Upper lobe of right lung (tissue), 1 donor: ENCODE data around the gene NSUN2. TPM values are rescaled to one million over a fixed set of nuclear protein-coding genes. Genes with fewer than 3 reads are reported as not detected.

Source experiments
- ATAC-seq: fragments of 200-7000 bp; cut with Tn5 transposase; one replicate; pipeline ENCODE4 v1.9.1; 2020; ENCODE audit warnings: mild to moderate bottlenecking, moderate library complexity
- DNase-seq: peaks from one replicate; pipeline ENCODE4 v3.0.0-alpha.2; 2020
- H3K27ac ChIP-seq: fragments of 200-600 bp; one replicate; pipeline ENCODE4 v1.8.0; 2022
- H3K27me3 ChIP-seq: fragments of 200-600 bp; one replicate; pipeline ENCODE4 v1.8.0; 2022; ENCODE audit warnings: mild to moderate bottlenecking
- H3K36me3 ChIP-seq: fragments of 200-600 bp; one replicate; pipeline ENCODE4 v1.8.0; 2022
- H3K4me1 ChIP-seq: fragments of 200-600 bp; one replicate; pipeline ENCODE4 v1.8.0; 2022
- H3K4me3 ChIP-seq: fragments of 200-600 bp; one replicate; pipeline ENCODE4 v1.8.0; 2022; ENCODE audit warnings: mild to moderate bottlenecking
- H3K9me3 ChIP-seq: fragments of 200-600 bp; one replicate; pipeline ENCODE4 v1.8.0; 2022
- intact Hi-C: fragments of 100-400 bp; cut with DNase I; formaldehyde crosslinking; loops from one replicate; pipeline ENCODE4 v1.11.0; 2022
- total RNA-seq: library from RNA; stranded (reverse); fragmentation: NEBNext Ultra II Directional; extraction: Animal tissue kit (Norgen Biotek cat#: 25700); gene quantifications from one replicate; pipeline ENCODE4 v1.2.1, GENCODE V29; 2021
- TF ChIP-seq, protein P1 (sequence below): fragments of 200-600 bp; IDR thresholded peaks from one replicate; pipeline ENCODE4 v1.8.0; 2022; ENCODE audit warnings: antibody characterized with exemption
- donor health status: DM: no; HTN: yes; CAD: no; lungs with severe emphysema.

The NSUN2 gene
- total RNA-seq, 1 donor from 2014 or later: 46.4 TPM

DNA sequence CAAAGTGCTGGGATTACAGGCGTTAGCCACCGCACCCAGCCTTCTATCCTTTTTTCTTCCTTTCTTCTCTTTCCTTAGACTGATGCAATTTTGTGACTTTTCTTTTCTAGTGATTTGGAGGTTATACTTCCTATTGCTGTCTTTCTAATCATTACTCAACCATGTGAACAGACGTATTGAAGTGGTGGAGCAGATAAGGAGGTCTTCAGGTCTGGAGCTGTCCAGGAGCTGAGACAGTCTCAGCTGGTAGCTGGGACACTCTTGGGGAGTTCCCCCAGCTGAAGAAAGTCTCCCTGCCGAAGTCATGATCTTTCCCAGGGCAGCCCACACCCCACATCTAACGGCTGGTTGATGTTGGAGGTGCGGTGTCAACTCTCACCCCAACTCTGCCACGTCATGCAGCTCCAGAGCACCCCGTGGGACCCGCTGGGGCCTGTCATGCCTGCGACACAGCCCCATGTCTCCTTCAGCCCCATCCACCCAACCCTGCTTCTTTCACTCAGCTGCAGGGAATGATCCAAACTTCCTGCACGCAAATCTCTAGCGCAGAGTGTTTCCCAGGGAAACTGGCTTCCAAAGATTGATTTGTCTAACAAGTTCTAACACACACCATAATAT, 41.1 kb downstream of the NSUN2 start:
- intact Hi-C loops: no loop called here
- DNase-seq: no peak
- TF ChIP-seq, protein P1, sequence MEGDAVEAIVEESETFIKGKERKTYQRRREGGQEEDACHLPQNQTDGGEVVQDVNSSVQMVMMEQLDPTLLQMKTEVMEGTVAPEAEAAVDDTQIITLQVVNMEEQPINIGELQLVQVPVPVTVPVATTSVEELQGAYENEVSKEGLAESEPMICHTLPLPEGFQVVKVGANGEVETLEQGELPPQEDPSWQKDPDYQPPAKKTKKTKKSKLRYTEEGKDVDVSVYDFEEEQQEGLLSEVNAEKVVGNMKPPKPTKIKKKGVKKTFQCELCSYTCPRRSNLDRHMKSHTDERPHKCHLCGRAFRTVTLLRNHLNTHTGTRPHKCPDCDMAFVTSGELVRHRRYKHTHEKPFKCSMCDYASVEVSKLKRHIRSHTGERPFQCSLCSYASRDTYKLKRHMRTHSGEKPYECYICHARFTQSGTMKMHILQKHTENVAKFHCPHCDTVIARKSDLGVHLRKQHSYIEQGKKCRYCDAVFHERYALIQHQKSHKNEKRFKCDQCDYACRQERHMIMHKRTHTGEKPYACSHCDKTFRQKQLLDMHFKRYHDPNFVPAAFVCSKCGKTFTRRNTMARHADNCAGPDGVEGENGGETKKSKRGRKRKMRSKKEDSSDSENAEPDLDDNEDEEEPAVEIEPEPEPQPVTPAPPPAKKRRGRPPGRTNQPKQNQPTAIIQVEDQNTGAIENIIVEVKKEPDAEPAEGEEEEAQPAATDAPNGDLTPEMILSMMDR: no peak
- H3K9me3 ChIP-seq: no peaks in the 10 kb centered on the region
- H3K27me3 ChIP-seq: no peaks in the 10 kb centered on the region
- no peaks in the 10 kb centered on the region for H3K4me1 ChIP-seq
- H3K36me3 ChIP-seq: no peaks in the 10 kb centered on the region
- H3K4me3 ChIP-seq: no peak overlapping the region
- no peak for ATAC-seq
- no peak overlapping the region for H3K27ac ChIP-seq

DNA sequence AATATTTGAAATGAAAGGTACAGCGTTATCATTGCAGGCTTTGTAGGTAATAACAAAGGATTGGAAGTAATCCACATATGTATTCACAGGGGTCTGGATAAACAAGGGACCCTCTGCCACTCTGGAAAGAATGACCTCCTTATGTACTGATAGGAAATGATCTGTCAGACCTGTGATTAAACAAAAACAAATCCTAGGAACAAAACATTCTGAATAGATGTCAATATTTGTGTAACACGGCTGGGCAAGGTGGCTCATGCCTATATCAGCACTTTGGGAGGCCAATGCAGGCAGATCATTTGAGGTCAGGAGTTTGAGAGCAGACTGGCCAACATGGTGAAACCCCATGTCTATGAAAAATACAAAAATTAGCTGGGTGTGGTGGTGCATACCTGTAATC, 42.3 kb downstream of the NSUN2 start:
- ATAC-seq (no peak), DNase-seq (no peak)
- intact Hi-C loops: no loop called here
- no peaks in the 10 kb centered on the region for H3K36me3 ChIP-seq
- H3K9me3 ChIP-seq: no peaks in the 10 kb centered on the region
- H3K4me1 ChIP-seq: no peaks in the 10 kb centered on the region
- H3K27ac ChIP-seq: no peak overlapping the region
- H3K27me3 ChIP-seq: no peaks in the 10 kb centered on the region
- TF ChIP-seq, protein P1: no peak
- H3K4me3 ChIP-seq: no peak overlapping the region

DNA sequence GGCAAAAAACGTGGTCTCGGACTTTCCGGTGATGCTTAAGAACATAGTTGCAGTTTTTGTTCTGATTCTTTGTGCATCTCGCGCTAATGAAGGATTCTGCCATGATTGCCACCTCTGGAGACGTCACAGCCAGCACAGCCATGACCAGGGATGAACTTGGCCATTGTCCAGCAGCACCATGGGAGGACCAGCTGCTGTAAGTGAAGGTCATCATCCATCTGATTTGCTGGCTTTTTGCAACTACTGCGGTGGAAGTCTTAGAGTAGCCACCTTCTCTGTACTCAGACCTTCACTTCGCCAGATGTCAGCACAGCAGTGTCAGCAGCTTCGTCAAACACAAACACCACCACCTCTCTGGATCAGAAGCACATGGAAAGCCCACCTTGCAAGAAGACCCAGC, 45.7 kb downstream of the NSUN2 start:
- no peaks in the 10 kb centered on the region for H3K36me3 ChIP-seq
- no peaks in the 10 kb centered on the region for H3K9me3 ChIP-seq
- peaks cover 19% of the 10 kb centered on the region for H3K27me3 ChIP-seq
- intact Hi-C loops: no loop called here
- ATAC-seq (no peak), DNase-seq (no peak)
- H3K27ac ChIP-seq: no peak overlapping the region
- no peak overlapping the region for H3K4me3 ChIP-seq
- TF ChIP-seq, protein P1: no peak
- H3K4me1 ChIP-seq: no peaks in the 10 kb centered on the region

DNA sequence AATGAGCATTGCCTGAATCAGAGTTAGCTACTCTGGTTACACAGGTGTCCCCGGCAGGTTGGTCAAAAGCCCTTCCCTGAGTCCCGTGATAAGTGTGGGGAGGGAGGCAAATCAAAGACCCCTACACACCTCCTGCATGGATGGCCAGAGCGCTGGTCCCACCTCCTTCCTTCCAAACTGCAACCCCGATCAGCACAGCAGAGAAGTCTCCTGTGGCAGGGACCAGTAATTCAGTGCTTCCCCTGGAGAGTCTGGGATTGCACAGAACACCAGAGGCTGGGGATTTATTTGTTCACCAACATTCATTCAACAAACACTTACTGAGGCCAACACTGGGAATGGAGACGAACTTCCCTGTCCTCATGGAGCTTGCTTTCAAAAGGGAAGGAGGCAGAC, 46.2 kb downstream of the NSUN2 start:
- ATAC-seq (no peak), DNase-seq (no peak)
- TF ChIP-seq, protein P1: no peak
- H3K36me3 ChIP-seq: no peaks in the 10 kb centered on the region
- H3K4me3 ChIP-seq: no peak overlapping the region
- H3K9me3 ChIP-seq: no peaks in the 10 kb centered on the region
- no peaks in the 10 kb centered on the region for H3K4me1 ChIP-seq
- intact Hi-C loops: no loop called here
- H3K27me3 ChIP-seq: peaks cover 22% of the 10 kb centered on the region
- H3K27ac ChIP-seq: no peak overlapping the region

DNA sequence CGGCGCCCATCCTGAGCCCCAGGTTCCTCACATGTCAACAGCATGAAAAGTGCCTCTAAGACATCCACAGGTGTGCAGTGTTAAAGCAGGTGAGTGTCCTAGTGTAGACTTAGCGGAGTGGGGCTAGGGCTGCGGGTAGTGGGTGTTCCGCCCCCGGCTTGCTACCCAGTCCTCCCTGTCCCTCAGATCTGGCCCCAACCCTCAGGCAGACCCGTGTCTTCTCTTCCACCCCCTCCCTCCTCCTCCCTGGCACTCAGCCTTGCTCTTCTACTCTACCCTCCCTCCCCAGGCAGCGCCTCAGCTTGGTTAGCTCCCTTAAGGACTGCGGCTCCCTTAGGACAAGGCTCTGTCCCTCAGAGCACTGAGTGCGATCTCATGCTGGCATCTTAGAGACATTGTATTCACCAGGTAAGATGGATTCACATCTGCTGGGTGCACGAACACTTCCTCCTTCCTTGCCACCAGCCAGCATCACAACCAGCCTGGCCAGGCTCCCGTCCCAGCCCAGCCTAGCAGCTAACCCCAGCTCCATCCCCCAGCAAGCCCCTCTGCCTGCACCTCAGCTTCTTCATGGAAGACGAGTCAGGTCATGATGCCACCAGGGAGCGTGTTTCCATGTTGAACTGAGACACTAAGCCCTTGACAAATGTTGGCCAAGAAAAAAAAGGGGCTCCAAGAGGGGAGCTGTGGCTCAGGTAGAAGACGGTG, 46.8 kb downstream of the NSUN2 start:
- H3K4me1 ChIP-seq: no peaks in the 10 kb centered on the region
- DNase-seq: no peak
- TF ChIP-seq, protein P1: no peak
- H3K36me3 ChIP-seq: no peaks in the 10 kb centered on the region
- no peaks in the 10 kb centered on the region for H3K9me3 ChIP-seq
- no peak overlapping the region for H3K27ac ChIP-seq
- peaks cover 28% of the 10 kb centered on the region for H3K27me3 ChIP-seq
- H3K4me3 ChIP-seq: no peak overlapping the region
- intact Hi-C loops: no loop called here
- ATAC-seq: no peak
